Vagina (tissue), 2 donors: ENCODE data around the gene ARFGAP3.

Experiments used
- POLR2A ChIP-seq, 2 donors: fragments of 450-650 bp; IDR thresholded peaks; one replicate each; pipeline ENCODE4 v1.6.1; 2017; ENCODE audit warnings: antibody characterized with exemption in 2 of 2, mild to moderate bottlenecking in 2 of 2, moderate library complexity in 2 of 2
- TF ChIP-seq, protein P1 (sequence below), 3 experiments: fragments of 450-650 bp in 2 of 3; fragments of 200-600 bp in 1 of 3; sonication (generic) in 1 of 3; IDR thresholded peaks; one replicate each; pipeline ENCODE4 v1.5.1; 2017 to 2019; ENCODE audit warnings: antibody characterized with exemption in 3 of 3, mild to moderate bottlenecking in 2 of 3, moderate library complexity in 2 of 3

DNA sequence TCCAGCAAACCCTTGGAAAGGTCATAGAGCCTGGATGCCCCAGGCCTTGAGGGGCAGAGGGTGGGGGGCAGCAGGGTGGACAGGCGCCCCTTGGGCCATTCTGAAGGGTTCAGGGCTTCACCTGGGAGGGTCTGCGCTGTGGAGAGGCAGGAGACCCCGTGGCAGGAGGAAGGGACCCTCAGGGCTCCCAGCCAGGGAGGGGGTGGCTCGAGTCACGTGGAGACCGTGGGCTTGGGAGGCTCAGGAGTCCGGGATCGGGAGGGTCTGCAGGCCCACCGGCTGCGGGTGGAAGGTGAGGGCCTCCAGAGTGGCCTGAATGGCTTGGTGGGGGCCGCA, 87.9 kb downstream of the ARFGAP3 start:
- TF ChIP-seq, protein P1, sequence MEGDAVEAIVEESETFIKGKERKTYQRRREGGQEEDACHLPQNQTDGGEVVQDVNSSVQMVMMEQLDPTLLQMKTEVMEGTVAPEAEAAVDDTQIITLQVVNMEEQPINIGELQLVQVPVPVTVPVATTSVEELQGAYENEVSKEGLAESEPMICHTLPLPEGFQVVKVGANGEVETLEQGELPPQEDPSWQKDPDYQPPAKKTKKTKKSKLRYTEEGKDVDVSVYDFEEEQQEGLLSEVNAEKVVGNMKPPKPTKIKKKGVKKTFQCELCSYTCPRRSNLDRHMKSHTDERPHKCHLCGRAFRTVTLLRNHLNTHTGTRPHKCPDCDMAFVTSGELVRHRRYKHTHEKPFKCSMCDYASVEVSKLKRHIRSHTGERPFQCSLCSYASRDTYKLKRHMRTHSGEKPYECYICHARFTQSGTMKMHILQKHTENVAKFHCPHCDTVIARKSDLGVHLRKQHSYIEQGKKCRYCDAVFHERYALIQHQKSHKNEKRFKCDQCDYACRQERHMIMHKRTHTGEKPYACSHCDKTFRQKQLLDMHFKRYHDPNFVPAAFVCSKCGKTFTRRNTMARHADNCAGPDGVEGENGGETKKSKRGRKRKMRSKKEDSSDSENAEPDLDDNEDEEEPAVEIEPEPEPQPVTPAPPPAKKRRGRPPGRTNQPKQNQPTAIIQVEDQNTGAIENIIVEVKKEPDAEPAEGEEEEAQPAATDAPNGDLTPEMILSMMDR (IDR thresholded peaks at IDR 0.05): no peak
- TF ChIP-seq POLR2A (IDR thresholded peaks at IDR 0.05): no peak
